CD1c-positive myeloid dendritic cell (primary cell): ENCODE measurements around the gene C20orf144.

Source experiments
- DNase-seq: peaks from one replicate; pipeline ENCODE4 v3.0.0-alpha.2; 2016; ENCODE audit errors: extremely low spot score

The C20orf144 gene

DNA sequence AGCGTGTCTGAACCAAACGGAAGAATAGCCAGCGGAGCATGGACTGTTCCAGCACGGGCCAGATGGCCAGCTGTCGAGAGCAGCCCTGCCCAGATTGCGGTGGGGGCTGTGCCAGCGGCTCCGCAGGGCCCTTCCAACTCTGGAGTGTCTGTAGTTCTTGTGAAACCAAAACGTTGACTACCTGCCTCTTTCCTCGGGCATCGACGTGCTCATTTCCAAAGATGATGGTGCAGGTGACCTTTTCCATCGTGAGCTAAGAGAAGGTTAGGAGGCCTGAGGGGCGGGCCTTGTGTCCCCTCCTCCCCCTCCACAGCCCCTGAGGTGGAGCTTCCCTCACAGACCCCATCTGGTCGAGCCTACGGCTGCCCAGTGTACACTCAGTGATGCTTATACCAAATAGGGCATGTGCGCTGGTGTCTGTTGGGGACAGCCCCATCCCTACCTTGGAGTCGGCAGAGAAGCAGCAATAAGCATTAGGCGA is 12.9 kb upstream of the C20orf144 start:
- DNase-seq: no peak

DNA sequence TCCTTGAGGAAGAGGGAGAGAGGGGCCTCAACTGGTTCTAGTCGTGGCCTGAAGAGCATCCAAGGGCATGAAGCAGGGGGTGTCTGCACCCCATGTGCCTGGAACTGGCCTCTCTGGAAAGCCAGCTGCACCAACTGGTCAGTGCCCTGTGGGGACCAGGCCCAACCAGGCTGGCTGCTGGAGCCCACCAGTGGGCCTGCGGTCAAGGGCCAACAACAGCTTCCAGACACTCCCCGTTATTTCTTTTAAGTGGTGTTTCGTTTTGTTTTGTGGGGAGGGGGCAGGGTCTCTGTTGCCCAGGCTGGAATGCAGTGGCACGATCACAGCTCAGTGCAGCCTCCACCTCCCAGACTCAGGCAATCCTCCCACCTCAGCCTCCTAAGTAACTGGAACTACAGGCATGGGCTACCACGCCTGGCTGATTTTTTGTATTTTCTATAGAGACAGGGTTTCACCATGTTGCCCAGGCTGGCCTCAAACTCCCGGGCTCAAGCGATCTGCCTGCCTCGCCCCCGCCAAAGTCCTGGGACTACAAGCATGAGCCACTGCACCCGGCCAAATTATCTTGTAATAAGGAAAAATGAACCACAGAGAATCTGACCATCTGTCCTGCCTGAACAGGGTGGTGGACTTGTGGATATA is 11.9 kb upstream of the C20orf144 start:
- no peak for DNase-seq

DNA sequence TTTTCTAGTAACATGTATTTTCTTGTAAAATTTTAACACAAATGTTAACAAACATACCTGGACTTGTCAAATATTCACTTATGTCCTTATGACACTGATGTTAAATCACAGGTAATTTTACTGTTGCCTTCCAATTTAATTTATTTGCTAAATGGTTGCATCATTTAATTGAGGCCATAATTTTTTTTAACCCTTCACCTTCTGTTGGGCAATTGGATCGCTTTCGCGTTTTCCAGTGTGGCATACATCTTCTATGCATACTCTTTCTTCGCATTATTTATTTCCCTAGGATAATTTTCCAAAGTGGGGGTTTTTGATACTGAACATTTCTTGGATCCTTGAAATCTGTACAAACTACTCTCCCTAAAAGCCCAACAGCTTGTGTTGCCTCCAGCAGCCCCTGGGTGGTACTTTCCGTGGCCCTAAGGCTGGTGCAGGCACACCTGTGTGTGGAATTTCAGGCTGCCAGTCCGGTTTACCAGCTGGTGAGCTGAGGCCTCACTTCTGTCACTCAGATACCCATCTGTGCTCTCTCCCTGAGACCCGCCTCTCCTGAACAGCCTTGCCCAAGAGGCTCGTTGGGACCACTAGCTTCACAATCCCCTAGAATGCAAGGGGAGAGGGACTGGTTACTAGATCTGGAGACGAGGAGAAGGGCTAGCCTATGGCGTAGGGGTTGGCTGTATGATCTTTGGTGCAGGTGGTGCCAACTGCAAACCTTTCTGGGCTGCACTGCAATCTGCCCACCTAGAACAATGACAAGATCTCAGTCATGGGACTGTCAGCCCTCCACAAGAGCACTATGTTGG is 11.2 kb upstream of the C20orf144 start:
- DNase-seq: no peak

DNA sequence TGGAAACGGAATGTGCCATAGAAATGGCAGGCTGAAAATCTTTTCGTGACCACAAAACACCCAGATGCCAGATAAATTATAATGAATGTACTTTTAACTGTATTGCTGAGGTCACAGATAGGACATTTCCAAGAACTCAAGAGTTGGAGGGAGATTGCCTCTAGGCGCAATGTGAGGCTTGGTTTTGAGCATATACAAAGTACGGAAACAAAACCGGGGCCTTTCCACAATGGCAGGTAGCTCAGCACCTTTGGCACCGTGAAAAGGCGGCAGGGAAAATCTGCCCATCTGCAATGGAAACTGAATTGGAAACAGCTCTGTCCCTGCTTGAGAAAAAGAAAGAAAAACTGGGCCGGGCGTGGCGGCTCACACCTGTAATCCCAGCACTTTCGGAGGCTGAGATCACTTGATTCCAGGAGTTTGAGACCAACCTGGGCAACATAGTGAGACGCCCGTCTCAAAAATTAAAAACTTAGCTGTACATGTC is 10.5 kb upstream of the C20orf144 start:
- DNase-seq: no peak

DNA sequence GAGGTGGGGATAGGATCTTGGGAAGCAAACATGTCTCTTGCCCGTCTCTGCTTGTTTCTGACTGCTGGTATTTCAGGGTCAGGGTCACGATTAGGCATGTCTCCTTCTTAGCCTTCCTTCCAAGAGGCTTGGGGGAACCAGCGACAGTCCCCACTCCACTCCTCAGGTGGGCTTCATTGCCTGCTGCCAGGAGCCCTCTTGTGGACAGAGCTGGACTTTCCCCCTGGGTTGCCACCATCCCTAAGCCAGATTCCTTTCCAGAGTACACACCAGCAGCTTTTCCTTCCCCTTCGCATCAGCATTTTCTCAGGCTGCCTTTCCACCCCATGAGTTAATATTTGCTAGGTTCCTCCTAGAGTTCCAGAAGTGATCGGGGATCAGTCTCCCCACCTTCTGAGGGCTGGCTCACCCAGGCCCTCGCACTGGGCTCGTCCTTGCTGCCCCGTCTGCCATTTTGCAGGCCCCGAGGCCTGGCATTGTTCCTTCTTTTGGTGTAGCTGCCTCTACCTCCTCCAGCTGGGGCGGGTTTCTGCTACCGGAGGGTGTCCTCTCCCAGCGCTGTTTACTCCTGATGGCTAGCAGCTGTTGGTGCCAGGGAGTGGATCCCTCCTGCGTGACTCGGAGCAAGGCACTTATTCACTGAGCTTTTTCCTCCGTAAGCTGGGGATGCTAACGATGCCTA is 8.8 kb upstream of the C20orf144 start:
- DNase-seq: peak; percentile 28

DNA sequence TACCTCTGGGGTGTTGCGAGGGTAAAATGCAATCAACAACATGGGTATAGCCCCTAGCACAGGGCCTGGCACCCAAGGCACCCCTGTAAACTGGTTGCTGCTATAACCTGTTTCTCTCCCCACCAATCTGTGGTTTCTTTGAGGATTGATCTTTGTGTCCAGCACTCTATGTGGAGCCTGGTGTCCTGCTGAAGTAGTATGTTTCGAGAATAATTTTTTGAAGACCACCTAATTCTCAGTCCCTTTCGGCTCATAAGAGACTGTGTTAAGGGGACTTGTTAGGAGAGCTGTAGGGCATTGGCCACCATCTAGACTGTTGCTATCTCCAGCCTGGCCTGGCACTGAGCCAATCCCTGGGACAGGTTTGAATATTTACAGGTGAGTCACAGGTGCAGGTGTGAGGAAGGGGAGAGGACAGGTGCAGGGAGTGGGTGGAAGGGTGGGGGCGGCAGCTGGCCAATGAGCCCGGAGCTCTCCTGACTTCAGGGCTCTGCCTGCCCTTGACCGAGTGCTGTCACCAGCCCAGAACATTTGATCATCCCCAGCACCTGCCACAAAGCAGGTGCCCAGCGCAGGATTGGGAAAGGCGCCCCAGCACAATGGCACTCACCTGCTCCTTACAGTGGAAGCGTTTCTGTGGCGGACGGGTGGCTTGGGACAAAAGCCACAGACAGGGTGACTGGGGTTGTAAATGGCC is 8.1 kb upstream of the C20orf144 start:
- DNase-seq: no peak

DNA sequence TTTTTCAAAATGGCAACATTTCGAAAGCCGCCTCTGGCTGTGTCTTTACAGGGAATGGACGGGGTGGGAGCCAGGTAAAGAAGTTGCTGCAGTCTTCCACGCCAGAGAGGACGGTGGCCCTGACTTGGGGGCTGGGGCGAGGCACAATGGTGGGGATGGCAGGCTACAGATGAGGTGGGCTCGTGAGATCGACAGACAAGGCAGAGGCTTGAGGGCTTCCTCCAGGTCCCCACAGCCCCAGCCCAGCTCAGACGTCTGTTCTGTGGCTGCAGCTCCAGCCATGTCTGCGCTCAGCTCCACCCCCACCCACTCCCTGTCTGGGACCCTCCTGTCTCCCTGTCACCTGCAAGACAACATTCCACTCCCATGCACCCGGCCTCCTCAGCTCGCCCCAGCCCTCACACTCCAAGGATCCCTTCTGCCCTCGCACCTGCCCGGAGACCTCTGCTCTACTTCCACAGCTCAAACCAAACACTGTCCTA is 7.4 kb upstream of the C20orf144 start:
- no peak for DNase-seq

DNA sequence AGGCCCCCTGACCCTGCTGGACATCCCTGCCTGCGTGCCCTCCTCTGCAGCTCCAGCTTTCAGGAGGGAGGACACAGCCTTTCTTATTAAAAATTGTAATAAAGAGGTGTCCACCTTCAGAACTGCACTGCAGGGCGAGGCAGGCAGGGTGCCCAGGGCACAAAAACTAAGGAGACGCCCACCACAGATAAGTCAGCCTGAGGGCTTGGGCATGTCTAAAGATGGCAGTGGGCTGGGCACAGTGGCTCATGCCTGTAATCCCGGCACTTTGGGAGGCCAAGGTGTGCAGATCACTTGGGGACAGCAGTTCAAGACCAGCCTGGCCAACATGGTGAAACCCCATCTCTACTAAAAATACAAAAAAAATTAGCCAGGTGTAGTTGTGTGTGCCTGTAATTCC is 7.0 kb upstream of the C20orf144 start:
- DNase-seq: no peak

DNA sequence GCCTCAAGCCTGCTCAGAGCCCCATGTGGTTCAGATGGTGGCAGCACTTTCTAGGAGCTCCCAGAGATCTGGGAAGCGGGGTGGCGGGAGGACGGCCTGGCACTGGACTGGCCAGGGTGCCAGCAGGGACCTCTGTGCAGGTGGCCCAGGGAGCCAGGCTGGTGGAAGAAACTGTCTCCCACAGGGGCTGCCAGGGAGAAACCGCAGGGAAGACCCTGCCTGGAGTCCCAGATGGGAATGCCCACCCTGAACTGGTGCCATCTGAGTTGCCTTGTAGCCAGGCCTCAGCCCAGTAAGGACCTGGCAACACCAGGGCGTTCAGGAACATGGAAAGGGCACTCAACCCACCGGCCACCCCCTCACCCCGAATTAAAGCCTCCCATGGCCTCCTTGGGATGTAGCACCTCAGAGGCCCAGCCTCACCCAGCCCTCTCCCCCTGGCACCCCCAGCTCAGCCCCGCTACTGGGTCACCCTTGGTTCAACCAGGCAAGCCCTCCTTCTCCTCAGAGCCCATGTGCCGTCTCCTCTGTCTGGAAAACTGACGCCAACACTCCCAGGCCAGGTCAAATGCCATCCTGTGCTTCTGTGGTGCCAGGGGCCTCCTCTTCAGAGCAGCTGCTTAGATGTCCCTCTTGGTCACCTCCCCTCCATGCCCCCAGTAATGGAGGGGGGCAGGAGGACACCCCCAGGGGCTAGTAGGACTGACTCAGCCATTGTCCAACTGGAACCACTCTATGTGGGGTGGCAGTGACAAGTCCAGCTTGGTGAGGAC is 5.9 kb upstream of the C20orf144 start:
- no peak for DNase-seq

DNA sequence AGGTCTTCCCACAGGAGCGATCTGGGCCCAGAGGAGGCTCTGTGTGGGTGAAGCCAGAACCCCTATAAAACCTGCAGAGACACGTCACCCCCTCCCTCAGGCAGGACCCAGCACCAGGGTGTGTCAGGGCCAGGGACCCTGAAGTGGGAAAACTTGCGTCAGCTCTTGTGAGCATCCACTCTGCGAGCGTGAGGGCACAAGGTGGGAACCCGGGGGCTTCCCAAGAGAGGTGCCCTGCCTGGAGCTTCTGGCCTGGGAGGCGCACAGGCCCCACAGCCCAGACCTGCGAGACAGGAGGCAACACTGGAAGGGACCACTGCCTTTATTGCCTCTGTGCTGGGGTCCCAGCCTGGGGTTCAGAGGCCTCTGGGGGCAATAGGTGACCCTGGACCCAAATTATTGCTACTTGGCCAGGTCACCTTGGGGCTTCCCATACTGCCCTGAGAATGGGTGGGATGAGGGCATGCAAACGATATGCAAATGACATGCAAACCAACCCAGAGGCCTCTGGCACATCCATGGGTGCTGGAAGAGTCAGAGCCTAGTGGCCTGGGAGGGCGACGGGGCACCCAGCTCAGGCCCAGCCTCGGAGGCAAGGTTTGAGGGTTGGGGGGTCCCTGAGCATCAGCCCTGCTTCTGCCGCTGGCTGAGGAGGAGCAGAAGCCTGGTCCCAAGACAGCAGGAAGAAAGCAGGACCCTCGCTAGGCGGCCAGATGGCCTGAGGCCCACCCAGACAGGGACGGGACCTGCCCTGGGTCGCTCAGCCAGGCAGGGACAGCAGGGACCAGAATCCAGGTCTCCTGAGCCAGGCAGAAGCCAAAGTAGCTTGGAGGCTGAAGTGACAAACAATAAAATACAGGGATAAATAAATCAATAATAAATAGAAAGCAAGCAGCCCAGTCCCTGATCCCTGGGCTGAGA is 5.1 kb upstream of the C20orf144 start:
- DNase-seq: no peak

DNA sequence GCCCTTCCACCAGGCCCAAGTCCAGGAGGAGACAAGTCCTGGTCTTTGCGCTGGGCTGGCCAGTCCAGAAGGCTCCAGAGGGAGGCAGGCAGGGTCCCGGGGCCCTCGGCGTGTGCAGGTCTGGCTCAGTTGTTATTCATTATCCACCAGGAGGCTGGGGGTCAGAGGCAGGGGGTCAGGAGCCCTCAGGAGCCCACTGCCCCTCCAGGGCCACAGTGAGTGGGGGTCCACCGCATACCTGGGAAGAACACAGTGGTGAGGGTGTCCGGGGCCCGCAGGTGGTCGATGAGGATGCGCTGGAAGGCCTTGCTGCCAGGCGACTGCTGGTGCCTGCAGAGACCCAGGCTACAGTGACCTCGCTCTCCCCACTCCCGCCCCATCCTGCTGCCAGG is 4.4 kb upstream of the C20orf144 start:
- no peak for DNase-seq

DNA sequence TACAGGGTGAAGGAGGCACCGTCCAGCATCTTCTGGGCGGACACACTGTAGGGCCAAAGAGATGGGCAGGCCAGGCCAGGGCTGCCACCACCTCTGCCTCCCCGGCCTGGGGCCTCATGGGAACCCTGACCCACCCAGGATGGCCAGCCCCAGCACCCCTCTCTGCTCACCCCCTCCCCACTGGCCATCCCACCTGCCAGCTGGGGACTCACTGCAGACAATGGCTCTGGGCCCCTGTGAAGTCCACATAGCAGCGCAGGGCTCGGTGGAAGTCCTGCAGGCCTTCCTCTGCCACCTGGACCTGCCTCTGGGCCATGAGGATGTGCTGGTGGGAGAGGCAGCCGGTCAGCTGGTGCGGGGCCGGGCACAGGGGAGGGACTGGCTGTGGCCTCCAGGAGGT is 3.6 kb upstream of the C20orf144 start:
- no peak for DNase-seq

DNA sequence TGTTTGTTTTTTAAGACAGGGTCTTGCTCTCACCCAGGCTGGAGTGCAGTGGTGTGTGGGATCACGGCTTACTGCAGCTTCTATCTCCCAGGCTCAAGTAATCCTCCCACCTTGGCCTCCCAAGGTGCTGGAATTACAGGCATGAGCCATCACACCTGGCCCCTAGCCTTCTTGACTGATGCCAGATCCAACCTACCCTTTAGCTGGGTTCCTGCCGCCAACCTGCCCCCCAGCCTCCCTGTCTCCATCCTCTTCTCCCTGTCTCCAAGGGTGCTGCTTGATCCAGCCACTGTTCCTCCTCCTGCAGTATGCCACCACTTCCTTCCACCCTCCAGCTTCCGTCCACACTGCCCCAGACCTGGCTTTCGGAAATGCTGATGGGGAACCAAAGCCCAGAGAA is 3.2 kb upstream of the C20orf144 start:
- no peak for DNase-seq

DNA sequence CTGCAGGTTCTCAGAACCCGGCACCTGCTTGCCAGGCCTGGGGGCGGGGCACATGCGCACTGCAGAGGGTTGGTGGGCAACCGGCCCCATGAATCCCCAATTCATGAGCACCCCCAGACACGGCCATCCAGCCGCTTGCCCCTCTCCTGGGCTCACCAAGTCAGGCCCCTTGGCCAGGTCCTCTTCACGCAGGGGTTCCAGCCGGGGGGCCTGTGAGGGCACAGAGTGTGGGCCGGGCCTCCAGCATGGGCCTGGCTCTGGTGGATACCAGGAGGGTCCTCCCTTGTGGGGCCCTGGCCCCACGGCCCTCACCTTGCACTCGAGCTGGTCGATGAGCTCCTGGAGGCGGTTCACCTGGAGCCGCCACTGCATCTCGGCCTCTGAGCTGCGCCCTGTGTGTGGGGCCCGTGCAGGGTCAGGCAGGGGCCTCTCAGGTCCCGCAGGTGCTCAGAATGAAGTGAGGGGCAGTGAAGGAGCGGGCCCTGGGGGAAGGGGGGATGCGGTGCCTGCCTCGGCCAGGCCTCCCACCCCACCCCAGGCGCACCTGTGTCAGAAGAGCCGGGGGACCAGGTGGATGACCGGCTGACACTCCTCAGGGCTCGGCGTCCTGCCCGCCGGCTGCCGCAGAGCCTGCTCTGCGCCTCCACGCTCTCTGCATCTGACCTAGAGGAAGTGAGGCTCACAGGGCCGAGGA is 2.6 kb upstream of the C20orf144 start:
- DNase-seq: no peak

DNA sequence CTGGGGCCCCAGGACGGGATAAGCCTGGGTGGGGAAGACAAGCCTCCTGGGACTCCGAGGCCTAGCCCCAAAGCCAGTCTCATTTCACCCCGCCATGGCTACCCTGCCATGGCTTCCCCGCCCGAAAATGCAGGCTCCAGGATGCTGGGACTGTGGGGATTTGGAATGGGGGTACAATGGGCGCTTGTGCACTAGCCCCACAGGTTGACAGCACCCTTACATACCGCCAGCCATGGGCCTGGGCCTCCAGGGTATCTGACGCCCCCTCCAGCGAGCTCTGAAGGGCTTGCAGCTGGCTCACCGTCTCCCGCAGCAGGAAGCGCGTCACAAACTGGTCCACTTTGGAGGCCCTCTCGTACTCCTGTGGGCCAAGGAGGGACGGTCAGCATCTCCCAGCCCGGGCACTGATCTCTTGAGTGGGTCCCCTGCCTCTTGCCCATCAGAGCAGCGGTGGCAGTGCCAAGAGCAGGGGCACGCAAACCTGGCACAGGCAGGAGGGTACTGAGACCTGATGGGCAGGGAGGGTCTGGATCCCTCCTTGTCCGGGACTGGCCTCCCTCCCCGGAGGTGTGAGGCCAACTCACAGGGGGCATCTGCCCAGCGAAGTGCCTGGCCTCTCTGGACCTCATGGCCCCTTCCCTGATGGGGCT is 2.0 kb upstream of the C20orf144 start:
- no peak for DNase-seq

DNA sequence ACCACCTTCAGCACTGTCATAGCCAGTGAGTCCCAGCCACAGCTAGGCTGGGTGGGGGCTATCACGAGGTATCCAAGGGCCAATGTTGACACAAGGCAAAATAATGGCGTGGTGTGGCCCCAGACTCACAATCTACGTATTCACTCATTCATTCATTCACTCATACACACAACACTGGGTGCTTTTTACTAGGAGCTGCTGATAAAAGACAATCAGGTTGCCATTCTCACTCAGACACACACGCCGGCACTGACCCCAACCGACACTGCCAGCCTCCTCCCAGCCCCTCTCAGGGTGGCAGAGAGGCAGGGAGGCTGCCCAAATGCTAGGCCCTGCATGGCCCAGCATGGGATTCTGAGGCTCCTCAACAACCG is 1.5 kb upstream of the C20orf144 start:
- no peak for DNase-seq

DNA sequence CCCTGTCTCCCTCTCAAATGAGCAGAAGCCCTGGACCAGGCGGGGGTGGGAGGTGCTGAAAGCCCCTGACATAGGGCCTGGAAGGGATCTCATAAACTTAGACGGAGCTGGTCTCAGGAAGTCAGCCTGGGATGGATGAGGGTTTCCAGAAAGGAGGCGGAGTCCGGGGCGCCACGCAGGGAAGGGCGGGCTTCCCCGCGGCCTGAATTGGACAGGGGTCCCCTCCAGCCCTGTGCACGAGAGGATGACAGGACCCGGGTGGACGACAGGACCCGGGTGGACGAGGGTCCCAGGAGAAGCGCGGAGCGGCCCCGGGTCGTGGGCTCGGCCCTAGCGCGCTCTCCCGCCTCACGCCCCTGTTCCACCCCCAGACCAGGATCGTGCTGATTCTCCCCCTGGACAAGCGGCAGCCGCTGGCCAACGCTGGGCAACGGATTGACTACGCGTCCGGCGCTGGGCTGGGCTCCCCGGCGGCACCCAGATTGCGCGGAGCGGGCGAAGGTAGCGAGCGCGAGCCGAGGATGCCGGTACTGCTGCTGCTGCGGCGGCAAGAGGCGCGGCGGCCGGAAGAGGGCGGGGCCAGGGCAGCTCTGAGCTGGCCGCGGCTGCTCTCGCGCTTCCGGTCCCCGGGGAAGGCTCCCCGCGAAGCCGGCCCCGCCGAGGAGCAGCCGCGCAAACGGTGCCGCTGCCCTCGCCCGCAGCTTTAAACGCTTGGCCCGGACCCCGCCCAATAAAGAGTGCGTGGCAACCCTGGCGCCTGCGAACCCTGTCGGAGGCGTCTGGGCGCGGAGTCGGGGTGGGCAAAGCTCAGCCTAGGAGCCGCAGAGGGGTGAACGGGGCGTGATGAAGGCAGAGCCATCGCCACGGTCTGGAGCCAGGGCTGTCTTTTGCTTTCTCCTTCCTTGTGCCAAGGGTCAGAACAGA is 1.3 kb downstream of the C20orf144 start:
- peak; percentile 88 for DNase-seq
